ENCODE results near the gene SEC24B.

- TF ChIP-seq TAF1 (IDR thresholded peaks at IDR 0.05; ENCODE audit: borderline replicate concordance, insufficient read depth, low read length) (no peak), POLR2AphosphoS5 (IDR thresholded peaks at IDR 0.05; ENCODE audit: low read depth, low read length) (no peak)
- TF ChIP-seq, protein P1, sequence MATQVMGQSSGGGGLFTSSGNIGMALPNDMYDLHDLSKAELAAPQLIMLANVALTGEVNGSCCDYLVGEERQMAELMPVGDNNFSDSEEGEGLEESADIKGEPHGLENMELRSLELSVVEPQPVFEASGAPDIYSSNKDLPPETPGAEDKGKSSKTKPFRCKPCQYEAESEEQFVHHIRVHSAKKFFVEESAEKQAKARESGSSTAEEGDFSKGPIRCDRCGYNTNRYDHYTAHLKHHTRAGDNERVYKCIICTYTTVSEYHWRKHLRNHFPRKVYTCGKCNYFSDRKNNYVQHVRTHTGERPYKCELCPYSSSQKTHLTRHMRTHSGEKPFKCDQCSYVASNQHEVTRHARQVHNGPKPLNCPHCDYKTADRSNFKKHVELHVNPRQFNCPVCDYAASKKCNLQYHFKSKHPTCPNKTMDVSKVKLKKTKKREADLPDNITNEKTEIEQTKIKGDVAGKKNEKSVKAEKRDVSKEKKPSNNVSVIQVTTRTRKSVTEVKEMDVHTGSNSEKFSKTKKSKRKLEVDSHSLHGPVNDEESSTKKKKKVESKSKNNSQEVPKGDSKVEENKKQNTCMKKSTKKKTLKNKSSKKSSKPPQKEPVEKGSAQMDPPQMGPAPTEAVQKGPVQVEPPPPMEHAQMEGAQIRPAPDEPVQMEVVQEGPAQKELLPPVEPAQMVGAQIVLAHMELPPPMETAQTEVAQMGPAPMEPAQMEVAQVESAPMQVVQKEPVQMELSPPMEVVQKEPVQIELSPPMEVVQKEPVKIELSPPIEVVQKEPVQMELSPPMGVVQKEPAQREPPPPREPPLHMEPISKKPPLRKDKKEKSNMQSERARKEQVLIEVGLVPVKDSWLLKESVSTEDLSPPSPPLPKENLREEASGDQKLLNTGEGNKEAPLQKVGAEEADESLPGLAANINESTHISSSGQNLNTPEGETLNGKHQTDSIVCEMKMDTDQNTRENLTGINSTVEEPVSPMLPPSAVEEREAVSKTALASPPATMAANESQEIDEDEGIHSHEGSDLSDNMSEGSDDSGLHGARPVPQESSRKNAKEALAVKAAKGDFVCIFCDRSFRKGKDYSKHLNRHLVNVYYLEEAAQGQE (IDR thresholded peaks at IDR 0.05; ENCODE audit: insufficient read depth in 1 of 2, low read depth in 2 of 2, low read length in 2 of 2) = no peak
These were observed 22.8 kb upstream of the SEC24B start for GRCh38 chr4:109410776-109411175.

Measured in PFSK-1 (cell line).